ENCODE measurements around the gene ITPR2.
"Not testable (repeated sequence)": the region's sequence is repeated elsewhere in the genome, so short reads cannot be mapped to it uniquely, and the experiment has no call there.

The ITPR2 gene

GRCh38 chr12:26737487-26738030 lies 95.4 kb downstream of the ITPR2 start:
- no peak for FAIRE-seq
- no peak for DNase-seq (ENCODE audit: insufficient read length, low spot score)

GRCh38 chr12:26736563-26737486 lies 96.2 kb downstream of the ITPR2 start:
- FAIRE-seq: no peak

GRCh38 chr12:26735249-26735639 lies 97.8 kb downstream of the ITPR2 start:
- DNase-seq (ENCODE audit: insufficient read length, low spot score) (no peak), FAIRE-seq (no peak)

More at GRCh38 chr12:26736563-26737486, 96.2 kb downstream of the ITPR2 start:
- DNase-seq (ENCODE audit: insufficient read length, low spot score): no peak

- FAIRE-seq (no peak), DNase-seq (ENCODE audit: insufficient read length, low spot score) (no peak)
These were observed 98.3 kb downstream of the ITPR2 start for GRCh38 chr12:26734510-26735248.

GRCh38 chr12:26732005-26732908 lies 100.7 kb downstream of the ITPR2 start:
- DNase-seq (ENCODE audit: insufficient read length, low spot score): no peak
- FAIRE-seq: no peak

GRCh38 chr12:26730481-26731350 lies 102.3 kb downstream of the ITPR2 start:
- FAIRE-seq: no peak
- DNase-seq (ENCODE audit: insufficient read length, low spot score): no peak

- FAIRE-seq; DNase-seq (ENCODE audit: insufficient read length, low spot score): not testable (repeated sequence)
These were observed 103.8 kb downstream of the ITPR2 start for GRCh38 chr12:26729137-26729671.

GRCh38 chr12:26728205-26729050 lies 104.6 kb downstream of the ITPR2 start:
- DNase-seq (ENCODE audit: insufficient read length, low spot score): no peak
- FAIRE-seq: no peak

- no peak for FAIRE-seq
- no peak for DNase-seq (ENCODE audit: insufficient read length, low spot score)
These were observed 105.4 kb downstream of the ITPR2 start for GRCh38 chr12:26727482-26728204.

GRCh38 chr12:26726956-26727355 lies 106.0 kb downstream of the ITPR2 start:
- no peak for FAIRE-seq
- no peak for DNase-seq (ENCODE audit: insufficient read length, low spot score)

GRCh38 chr12:26725276-26725916 lies 107.6 kb downstream of the ITPR2 start:
- FAIRE-seq (no peak), DNase-seq (ENCODE audit: insufficient read length, low spot score) (no peak)

GRCh38 chr12:26724309-26724702 lies 108.7 kb downstream of the ITPR2 start:
- DNase-seq (ENCODE audit: insufficient read length, low spot score): no peak
- FAIRE-seq: no peak

GRCh38 chr12:26723379-26724308 lies 109.3 kb downstream of the ITPR2 start:
- FAIRE-seq: no peak
- no peak for DNase-seq (ENCODE audit: insufficient read length, low spot score)

- DNase-seq (ENCODE audit: insufficient read length, low spot score) (no peak), FAIRE-seq (no peak)
These were observed 111.2 kb downstream of the ITPR2 start for GRCh38 chr12:26721800-26722199.

GRCh38 chr12:26719852-26720251 lies 113.1 kb downstream of the ITPR2 start:
- FAIRE-seq (no peak), DNase-seq (ENCODE audit: insufficient read length, low spot score) (no peak)

- no peak for FAIRE-seq
These were observed 115.2 kb downstream of the ITPR2 start for GRCh38 chr12:26717757-26718156.

More at GRCh38 chr12:26717757-26718156, 115.2 kb downstream of the ITPR2 start:
- DNase-seq (ENCODE audit: insufficient read length, low spot score): no peak
